Thyroid gland (tissue), 4 donors: Measurements from ENCODE around the gene CXCR6.

Experiments used
- POLR2A ChIP-seq, 2 donors: fragments of 450-650 bp; IDR thresholded peaks; one replicate each; pipeline ENCODE4 v1.6.1; 2017; ENCODE audit warnings: antibody characterized with exemption in 2 of 2, mild to moderate bottlenecking in 2 of 2, moderate library complexity in 1 of 2
- TF ChIP-seq, protein P1 (sequence below), 6 experiments: fragments of 200-600 bp in 3 of 6; fragments of 450-650 bp in 3 of 6; sonication (generic) in 3 of 6; IDR thresholded peaks; one replicate each; pipeline ENCODE4 v1.5.1; 2016 to 2019; ENCODE audit warnings: antibody characterized with exemption in 6 of 6, mild to moderate bottlenecking in 2 of 6, inconsistent platforms in 1 of 6, moderate library complexity in 1 of 6

- no peak for TF ChIP-seq POLR2A (IDR thresholded peaks at IDR 0.05)
- TF ChIP-seq, protein P1, sequence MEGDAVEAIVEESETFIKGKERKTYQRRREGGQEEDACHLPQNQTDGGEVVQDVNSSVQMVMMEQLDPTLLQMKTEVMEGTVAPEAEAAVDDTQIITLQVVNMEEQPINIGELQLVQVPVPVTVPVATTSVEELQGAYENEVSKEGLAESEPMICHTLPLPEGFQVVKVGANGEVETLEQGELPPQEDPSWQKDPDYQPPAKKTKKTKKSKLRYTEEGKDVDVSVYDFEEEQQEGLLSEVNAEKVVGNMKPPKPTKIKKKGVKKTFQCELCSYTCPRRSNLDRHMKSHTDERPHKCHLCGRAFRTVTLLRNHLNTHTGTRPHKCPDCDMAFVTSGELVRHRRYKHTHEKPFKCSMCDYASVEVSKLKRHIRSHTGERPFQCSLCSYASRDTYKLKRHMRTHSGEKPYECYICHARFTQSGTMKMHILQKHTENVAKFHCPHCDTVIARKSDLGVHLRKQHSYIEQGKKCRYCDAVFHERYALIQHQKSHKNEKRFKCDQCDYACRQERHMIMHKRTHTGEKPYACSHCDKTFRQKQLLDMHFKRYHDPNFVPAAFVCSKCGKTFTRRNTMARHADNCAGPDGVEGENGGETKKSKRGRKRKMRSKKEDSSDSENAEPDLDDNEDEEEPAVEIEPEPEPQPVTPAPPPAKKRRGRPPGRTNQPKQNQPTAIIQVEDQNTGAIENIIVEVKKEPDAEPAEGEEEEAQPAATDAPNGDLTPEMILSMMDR (IDR thresholded peaks at IDR 0.05), result no peak
Measured at GRCh38 chr3:45946307-45946706, 3.0 kb downstream of the CXCR6 start.
